A549 treated with Hydrocortisone at 1 μM for 4 hours (cell line): ENCODE data around the gene MTG1. TPM values are rescaled to one million over a fixed set of nuclear protein-coding genes. Genes with fewer than 3 reads are reported as not detected.

ENCODE experiments used
- total RNA-seq: library from RNA; stranded (reverse); fragments of 200-300 nt; extraction: Qiagen RNA extraction; gene quantifications from 5 replicates; pipeline ENCODE4 v1.2.3, GENCODE V29; 2022

MTG1 gene, protein sequence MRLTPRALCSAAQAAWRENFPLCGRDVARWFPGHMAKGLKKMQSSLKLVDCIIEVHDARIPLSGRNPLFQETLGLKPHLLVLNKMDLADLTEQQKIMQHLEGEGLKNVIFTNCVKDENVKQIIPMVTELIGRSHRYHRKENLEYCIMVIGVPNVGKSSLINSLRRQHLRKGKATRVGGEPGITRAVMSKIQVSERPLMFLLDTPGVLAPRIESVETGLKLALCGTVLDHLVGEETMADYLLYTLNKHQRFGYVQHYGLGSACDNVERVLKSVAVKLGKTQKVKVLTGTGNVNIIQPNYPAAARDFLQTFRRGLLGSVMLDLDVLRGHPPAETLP
- 41.4 to 53.4 TPM (median 49.7 TPM) in 5 replicates for total RNA-seq

DNA sequence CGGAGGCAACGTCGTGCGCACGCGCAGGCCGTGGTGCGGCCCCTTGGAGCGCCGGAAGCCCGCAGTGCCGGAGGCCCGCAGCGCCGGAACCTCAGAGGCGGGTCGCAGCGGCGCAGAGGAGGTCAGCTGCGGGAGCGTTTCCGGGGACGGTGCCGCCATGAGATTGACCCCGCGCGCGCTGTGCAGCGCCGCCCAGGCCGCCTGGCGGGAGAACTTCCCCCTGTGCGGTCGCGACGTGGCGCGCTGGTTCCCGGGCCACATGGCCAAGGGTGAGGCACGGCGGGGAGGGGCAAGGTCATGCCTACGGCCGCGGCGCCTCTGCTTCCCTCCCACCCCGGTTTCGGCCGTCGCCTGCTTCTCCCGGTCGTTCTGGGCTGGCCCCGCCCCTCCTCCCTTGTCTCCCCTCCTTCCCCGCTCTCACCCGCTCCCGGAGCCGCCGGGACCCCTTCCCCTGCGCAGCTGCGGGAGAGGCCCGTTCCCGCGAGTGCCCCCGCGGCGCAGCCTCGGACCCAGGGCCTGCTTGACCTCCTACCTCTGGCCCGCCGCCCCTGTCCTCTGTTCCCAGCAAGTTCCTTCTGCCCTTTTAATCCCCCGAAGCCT, at the start of gene MTG1:
TSS of gene MTG1 (plus strand) at position 94 of the 600 bp plus-strand sequence. CDS start at position 158, 64 bp downstream.

DNA sequence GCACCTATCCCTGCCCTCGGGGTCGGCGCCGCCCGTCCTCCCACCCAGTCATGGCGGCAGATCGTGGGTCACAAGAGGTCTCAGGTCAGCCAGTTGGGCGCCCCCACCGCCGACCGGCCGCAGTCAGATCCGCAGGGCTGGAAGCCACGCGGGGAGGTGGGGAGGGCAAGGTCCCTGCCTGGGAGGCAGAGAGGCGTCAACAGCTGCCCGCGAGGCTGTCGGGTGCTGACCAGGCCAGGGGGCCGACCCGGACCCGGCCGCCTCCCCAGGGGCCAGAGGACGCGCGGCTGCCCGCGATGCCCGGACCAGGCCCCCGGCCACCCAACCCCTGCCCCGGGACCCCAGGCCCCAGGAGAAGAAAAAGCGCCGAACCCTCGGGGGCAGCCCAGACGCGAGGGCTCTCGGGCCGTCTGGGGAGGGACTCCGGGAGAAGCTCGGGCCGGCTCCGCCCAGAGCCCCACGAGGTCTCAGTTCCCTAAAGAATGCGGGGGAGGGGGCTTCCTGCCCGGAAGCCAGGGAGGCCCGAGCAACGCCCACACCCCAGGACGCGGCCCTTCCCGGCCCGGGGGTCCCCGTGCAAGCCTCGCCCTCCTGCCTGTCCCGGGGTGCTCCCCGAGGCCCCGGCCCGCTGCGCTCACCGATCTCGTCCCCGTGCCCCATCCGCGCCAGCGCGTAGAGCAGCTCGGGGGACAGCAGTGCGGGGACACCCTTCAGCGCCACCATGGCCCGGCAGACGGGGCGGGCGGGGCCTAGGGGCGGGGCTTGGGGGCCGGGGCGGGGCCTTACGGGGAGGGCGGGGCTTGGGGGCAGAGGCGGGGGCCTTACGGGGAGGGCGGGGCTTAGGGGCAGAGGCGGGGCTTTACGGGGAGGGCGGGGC, 36.4 kb upstream of the MTG1 start, which contains the start of gene FUOM:
TSS of gene FUOM (minus strand) at position 735 of the 877 bp plus-strand sequence. CDS start at position 723, 12 bp downstream.

DNA sequence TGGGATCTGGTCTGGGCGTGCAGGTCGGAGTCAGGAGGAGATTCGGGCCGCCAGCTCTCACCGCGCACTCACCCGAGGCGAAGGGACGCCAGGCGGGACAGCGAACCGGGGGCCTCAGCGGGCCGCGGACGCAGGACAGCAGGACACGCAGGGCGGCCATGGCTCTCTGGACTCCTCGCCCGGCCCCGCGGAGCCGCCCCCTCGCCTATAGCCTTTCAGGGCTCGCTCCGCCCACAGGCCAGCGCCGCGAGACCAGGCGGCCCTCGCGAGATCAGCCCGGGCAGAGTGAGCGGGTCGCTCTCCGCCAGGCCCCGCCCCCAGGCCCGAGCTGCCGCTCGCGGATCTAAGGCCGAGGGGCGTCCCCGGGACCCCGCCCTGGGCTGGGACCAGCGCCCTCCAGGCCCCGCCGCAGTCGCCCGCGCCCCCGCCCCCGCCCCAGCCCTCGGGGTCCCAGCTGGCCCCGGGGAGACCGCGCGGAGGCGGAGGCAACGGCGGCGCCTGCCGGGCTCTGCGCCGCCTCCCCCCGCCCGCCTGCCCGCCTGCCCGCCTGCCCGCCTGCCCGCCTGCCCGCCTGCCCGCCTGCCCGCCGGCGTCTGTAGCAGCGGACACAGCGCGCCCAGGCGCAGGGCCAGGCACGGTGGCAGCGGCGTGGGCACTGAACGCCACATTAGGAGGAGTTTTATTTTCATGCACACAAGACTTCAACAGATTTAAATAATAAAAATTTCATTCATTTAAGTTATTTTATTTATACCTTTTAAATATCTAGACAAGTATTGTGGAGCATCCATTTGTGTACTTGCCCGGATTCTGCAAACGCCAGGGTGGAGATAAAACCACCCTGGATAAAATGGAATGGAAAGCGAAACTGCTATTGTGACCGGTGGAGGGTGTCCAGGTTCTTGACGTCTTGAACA, 20.5 kb upstream of the MTG1 start, which contains the start of gene ECHS1:
TSS of gene ECHS1 (minus strand) at position 181 of the 917 bp plus-strand sequence. CDS start at position 160, 21 bp downstream.

DNA sequence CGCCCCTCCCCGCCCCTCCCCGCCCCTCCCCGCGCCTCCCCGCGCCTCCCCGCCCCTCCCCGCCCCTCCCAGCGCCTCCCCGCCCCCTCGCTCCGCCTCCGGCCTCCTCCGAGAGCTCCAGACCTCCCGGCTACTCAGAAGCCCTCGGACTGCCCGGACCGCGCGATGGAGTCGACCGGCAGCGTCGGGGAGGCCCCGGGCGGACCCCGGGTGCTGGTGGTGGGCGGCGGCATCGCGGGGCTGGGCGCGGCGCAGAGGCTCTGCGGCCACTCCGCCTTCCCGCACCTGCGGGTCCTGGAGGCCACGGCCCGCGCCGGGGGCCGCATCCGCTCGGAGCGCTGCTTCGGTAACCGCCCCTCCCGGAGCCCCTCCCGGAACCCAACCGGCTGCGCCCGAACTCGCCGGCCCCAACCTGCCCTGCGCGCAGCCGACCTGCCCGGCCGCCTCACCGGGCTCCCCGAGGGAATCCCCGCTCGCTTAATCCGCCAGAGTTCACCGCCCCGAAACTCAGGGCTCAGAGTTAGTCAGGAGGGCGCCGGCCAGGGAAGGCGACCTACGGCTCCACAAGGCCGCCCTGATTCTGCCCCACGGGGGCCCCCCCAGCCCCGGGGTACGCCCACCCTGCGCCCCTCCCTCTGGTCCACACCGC, 14.7 kb upstream of the MTG1 start, which contains the start of gene PAOX:
TSS of gene PAOX (plus strand) at position 111 of the 649 bp plus-strand sequence. CDS start at position 166, 55 bp downstream.

DNA sequence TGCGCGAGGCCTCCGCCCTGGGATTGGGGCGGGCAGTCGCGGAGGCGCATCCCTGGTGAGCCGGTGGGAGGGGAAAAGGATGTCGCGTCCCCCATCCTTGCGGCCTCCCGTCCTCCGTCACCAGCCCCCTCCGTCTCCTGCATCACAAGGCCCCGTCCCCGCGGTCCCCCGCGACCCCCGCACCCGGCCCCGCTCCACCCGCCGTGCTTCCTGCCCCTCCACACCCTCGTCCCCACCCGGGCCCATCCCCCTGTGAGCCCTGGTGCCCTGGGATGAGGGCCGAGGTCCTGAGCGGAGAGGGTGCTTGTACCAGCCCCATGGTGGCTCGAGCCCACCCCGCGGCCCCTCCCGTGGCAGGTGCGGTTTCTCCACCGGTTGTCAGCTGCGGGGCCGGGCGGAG, 30.6 kb downstream of the MTG1 start, which contains the start of gene SPRN:
TSS of gene SPRN (minus strand) at position 25 of the 400 bp plus-strand sequence. CDS start 944 bp downstream, outside the sequence.

DNA sequence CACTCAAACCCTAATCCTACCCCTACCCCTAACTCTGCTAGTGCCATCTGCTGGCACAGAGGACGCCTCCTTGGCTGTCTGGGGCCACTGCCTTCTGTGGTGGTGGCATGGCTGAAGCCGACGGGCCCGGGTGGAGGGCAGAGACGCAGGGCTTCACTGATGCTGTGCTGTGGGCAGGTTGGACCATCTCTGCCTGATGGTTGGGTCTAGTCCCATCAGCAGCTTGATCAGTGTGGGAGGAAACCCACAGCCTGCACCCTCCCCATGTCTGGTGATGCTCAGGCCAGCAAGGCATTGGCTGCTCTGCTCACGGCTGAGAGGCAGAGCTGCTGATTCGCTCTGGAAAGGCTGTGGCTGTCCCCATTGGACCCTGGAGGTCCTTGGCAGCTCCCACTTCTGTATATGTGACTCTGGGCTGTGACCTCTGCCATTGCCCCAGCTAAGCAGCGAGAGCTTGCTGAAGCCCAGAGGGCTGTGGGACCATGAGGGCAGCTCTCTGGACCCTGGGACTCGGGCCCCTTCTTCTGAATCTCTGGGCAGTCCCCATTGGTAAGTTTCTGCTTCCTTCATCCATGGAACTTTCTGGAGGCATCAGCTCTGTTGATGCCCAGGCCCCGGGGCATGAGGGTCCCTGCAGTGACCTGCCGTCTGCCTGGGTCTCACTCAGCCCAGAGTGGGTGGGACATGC, 59.7 kb downstream of the MTG1 start, which contains the start of gene SCART1:
TSS of gene SCART1 (plus strand) at position 430 of the 688 bp plus-strand sequence. CDS start at position 483, 53 bp downstream.

Other genes with a start within 250 kb of the MTG1 start
- gene KNDC1, start 233.9 kb upstream of the MTG1 start, total RNA-seq = 0.91 to 2.6 TPM (median 1.4 TPM) in 5 replicates
- 0.10 TPM in 1 of 5 replicates, not detected in the others for gene UTF1, start 163.9 kb upstream of the MTG1 start, total RNA-seq
- not detected in 5 replicates for gene VENTX, start 156.3 kb upstream of the MTG1 start, total RNA-seq
- 1.6 to 4.2 TPM (median 3.7 TPM) in 5 replicates for gene ADAM8, start 117.3 kb upstream of the MTG1 start, total RNA-seq
- gene TUBGCP2, start 85.3 kb upstream of the MTG1 start, total RNA-seq = 32.4 to 49.6 TPM (median 42.5 TPM) in 5 replicates
- gene ZNF511, start 85.2 kb upstream of the MTG1 start, total RNA-seq = 51.5 to 74.7 TPM (median 69.1 TPM) in 5 replicates
- 0.45 to 0.71 TPM (median 0.59 TPM) in 5 replicates for gene CALY, start 57.3 kb upstream of the MTG1 start, total RNA-seq
- 0.15 TPM in 1 of 5 replicates, not detected in the others for gene PRAP1, start 46.8 kb upstream of the MTG1 start, total RNA-seq
- 13.3 to 17.6 TPM (median 16.0 TPM) in 5 replicates for gene FUOM, start 36.1 kb upstream of the MTG1 start, total RNA-seq
- 130 to 159 TPM (median 145 TPM) in 5 replicates for gene ECHS1, start 20.8 kb upstream of the MTG1 start, total RNA-seq
- gene PAOX, start 14.9 kb upstream of the MTG1 start, total RNA-seq = 1.7 to 2.5 TPM (median 2.1 TPM) in 5 replicates
- 0.22 to 0.54 TPM (median 0.30 TPM) in 5 replicates for gene SPRN, start 30.5 kb downstream of the MTG1 start, total RNA-seq
- 0.20 to 0.32 TPM (median 0.22 TPM) in 5 replicates for gene SCART1, start 59.8 kb downstream of the MTG1 start, total RNA-seq
- gene CYP2E1, start 133.2 kb downstream of the MTG1 start, total RNA-seq = 0.16 to 0.29 TPM (median 0.21 TPM) in 4 of 5 replicates, not detected in the other
- gene SYCE1, start 171.4 kb downstream of the MTG1 start, total RNA-seq = not detected in 5 replicates
- 0.08 to 0.14 TPM (median 0.10 TPM) in 4 of 5 replicates, not detected in the other for gene FRG2B, start 232.6 kb downstream of the MTG1 start, total RNA-seq